ENCODE results near the gene ZNF766. TPM values are rescaled to one million over a fixed set of nuclear protein-coding genes. Genes with fewer than 3 reads are reported as not detected.

Gene ZNF766
- total RNA-seq, 1 donor from 2014 or later = 13.2 TPM

GRCh38 chr19:52307275-52307674 is 37.9 kb downstream of the ZNF766 start:
- Histone ChIP-seq H3K36me3 (ENCODE audit: insufficient read depth, low read length) (peaks cover 6% of the 10 kb centered on the region), H3K4me1 (ENCODE audit: insufficient read depth, low read length) (no peaks in the 10 kb centered on the region), H3K27me3 (ENCODE audit: insufficient read depth, low read length) (no peaks in the 10 kb centered on the region), H3K27ac (ENCODE audit: low read depth, low read length) (no peak overlapping the region), H2AFZ (ENCODE audit: low read depth, low read length) (no peak overlapping the region), H3K79me2 (ENCODE audit: insufficient read depth, low read length) (no peaks in the 10 kb centered on the region), H3K4me2 (ENCODE audit: low read length) (no peak overlapping the region), H3K4me3 (ENCODE audit: insufficient read depth, low read depth, low read length) (no peak overlapping the region), H3K9me3 (ENCODE audit: insufficient read depth, low read depth, low read length) (peaks cover 33% of the 10 kb centered on the region), H3K9ac (ENCODE audit: low read length) (no peak overlapping the region), H4K20me1 (ENCODE audit: insufficient read depth, low read length) (no peaks in the 10 kb centered on the region)
- no peaks in the 10 kb centered on the region for H3K4me1 Mint-ChIP-seq (ENCODE audit: low read depth, unreplicated experiment)
- TF ChIP-seq CTCF (IDR thresholded peaks at IDR 0.05; ENCODE audit: insufficient read depth, low read depth, low read length) = no peak
- peaks cover 75% of the 10 kb centered on the region for H3K36me3 Mint-ChIP-seq (ENCODE audit: low read depth, unreplicated experiment)
- no peak overlapping the region for H3K4me3 Mint-ChIP-seq (ENCODE audit: unreplicated experiment)
- peak; percentile 39 for DNase-seq (ENCODE audit: low read depth)
- no peaks in the 10 kb centered on the region for H3K27me3 Mint-ChIP-seq (ENCODE audit: low read depth, unreplicated experiment)
- peaks cover 41% of the 10 kb centered on the region for H3K9me3 Mint-ChIP-seq (ENCODE audit: unreplicated experiment)
- no peak overlapping the region for H3K27ac Mint-ChIP-seq (ENCODE audit: unreplicated experiment)
- FAIRE-seq = no peak

- Histone ChIP-seq H3K4me2 (ENCODE audit: low read length) (no peak overlapping the region), H3K4me1 (ENCODE audit: insufficient read depth, low read length) (no peaks in the 10 kb centered on the region), H3K27me3 (ENCODE audit: insufficient read depth, low read length) (no peaks in the 10 kb centered on the region), H3K9me3 (ENCODE audit: insufficient read depth, low read depth, low read length) (peaks cover 60% of the 10 kb centered on the region), H3K79me2 (ENCODE audit: insufficient read depth, low read length) (no peaks in the 10 kb centered on the region), H3K36me3 (ENCODE audit: insufficient read depth, low read length) (peaks cover 22% of the 10 kb centered on the region), H2AFZ (ENCODE audit: low read depth, low read length) (no peak overlapping the region), H3K27ac (ENCODE audit: low read depth, low read length) (no peak overlapping the region), H3K9ac (ENCODE audit: low read length) (no peak overlapping the region), H3K4me3 (ENCODE audit: insufficient read depth, low read depth, low read length) (no peak overlapping the region), H4K20me1 (ENCODE audit: insufficient read depth, low read length) (no peaks in the 10 kb centered on the region)
- no peak overlapping the region for H3K4me3 Mint-ChIP-seq (ENCODE audit: unreplicated experiment)
- peaks cover 65% of the 10 kb centered on the region for H3K36me3 Mint-ChIP-seq (ENCODE audit: low read depth, unreplicated experiment)
- FAIRE-seq = no peak
- peaks cover 87% of the 10 kb centered on the region for H3K9me3 Mint-ChIP-seq (ENCODE audit: unreplicated experiment)
- no peak for DNase-seq (ENCODE audit: low read depth)
- no peaks in the 10 kb centered on the region for H3K27me3 Mint-ChIP-seq (ENCODE audit: low read depth, unreplicated experiment)
- TF ChIP-seq CTCF (IDR thresholded peaks at IDR 0.05; ENCODE audit: insufficient read depth, low read depth, low read length) = no peak
- TF ChIP-seq EZH2 (IDR thresholded peaks at IDR 0.05; ENCODE audit: insufficient read depth, low read length) = no peak
- H3K27ac Mint-ChIP-seq (ENCODE audit: unreplicated experiment) = no peak overlapping the region
- no peaks in the 10 kb centered on the region for H3K4me1 Mint-ChIP-seq (ENCODE audit: low read depth, unreplicated experiment)
Measured at GRCh38 chr19:52322429-52322828, 53.0 kb downstream of the ZNF766 start.

DNA sequence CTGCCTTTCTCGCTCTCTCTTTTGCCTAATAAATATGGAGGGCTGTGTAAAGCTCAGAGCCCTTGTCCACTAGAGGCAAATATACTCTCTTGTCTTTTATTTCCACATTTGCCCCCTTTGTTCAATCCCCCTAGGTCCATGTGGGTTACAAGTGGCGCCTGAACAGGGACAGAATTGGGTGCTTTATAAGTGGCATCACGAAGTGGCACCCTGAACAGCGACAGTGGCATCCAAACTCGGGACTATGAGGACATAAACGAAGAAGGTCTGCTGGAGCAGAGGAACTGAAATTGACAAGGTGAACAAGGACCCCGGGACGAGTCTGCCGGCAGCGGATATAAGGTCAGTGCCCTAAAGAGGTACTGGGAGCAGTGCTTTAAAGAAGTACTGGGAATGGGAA is 62.4 kb downstream of the ZNF766 start:
- no peak for FAIRE-seq
- no peaks in the 10 kb centered on the region for H3K36me3 ChIP-seq (ENCODE audit: insufficient read depth, low read length)
- Mint-ChIP-seq H3K4me1 (ENCODE audit: low read depth, unreplicated experiment) (no peaks in the 10 kb centered on the region), H3K4me3 (ENCODE audit: unreplicated experiment) (no peak overlapping the region), H3K9me3 (ENCODE audit: unreplicated experiment) (peaks cover 43% of the 10 kb centered on the region), H3K36me3 (ENCODE audit: low read depth, unreplicated experiment) (peaks cover 9% of the 10 kb centered on the region), H3K27me3 (ENCODE audit: low read depth, unreplicated experiment) (no peaks in the 10 kb centered on the region), H3K27ac (ENCODE audit: unreplicated experiment) (no peak overlapping the region)
- TF ChIP-seq CTCF (IDR thresholded peaks at IDR 0.05; ENCODE audit: insufficient read depth, low read depth, low read length) (no peak), EZH2 (IDR thresholded peaks at IDR 0.05; ENCODE audit: insufficient read depth, low read length) (no peak)
- no peak overlapping the region for H3K4me2 ChIP-seq (ENCODE audit: low read length)
- peaks cover 33% of the 10 kb centered on the region for H3K9me3 ChIP-seq (ENCODE audit: insufficient read depth, low read depth, low read length)
- no peaks in the 10 kb centered on the region for H3K27me3 ChIP-seq (ENCODE audit: insufficient read depth, low read length)
- DNase-seq (ENCODE audit: low read depth) = peak; percentile 19
- H4K20me1 ChIP-seq (ENCODE audit: insufficient read depth, low read length) = no peaks in the 10 kb centered on the region
- H3K4me1 ChIP-seq (ENCODE audit: insufficient read depth, low read length) = no peaks in the 10 kb centered on the region
- no peak overlapping the region for H2AFZ ChIP-seq (ENCODE audit: low read depth, low read length)
- H3K9ac ChIP-seq (ENCODE audit: low read length) = no peak overlapping the region
- H3K27ac ChIP-seq (ENCODE audit: low read depth, low read length) = no peak overlapping the region
- H3K4me3 ChIP-seq (ENCODE audit: insufficient read depth, low read depth, low read length) = no peak overlapping the region
- peaks cover 3% of the 10 kb centered on the region for H3K79me2 ChIP-seq (ENCODE audit: insufficient read depth, low read length)
